A673 (cell line): ENCODE data around the gene TCF12. TPM values are rescaled to one million over a fixed set of nuclear protein-coding genes. Genes with fewer than 3 reads are reported as not detected.
A peak's percentile ranks its signal among the peaks of the same experiment; 100 is the strongest.

Source experiments
- BruUV-seq: library from RNA; stranded (reverse); fragments of 400-500 nt; replicated peaks from 2 replicates; lab custom pipeline; 2021; lab: Mats Ljungman, UMichigan
- CTCF ChIA-PET: fragments of 300-600 bp; sonication (Branson Sonifier 250); formaldehyde crosslinking; loops from one replicate; lab custom pipeline; 2022; ENCODE audit warnings: antibody characterized with exemption; lab: Charles Lee
- POLR2A ChIA-PET: fragments of 300-600 bp; sonication (Branson Sonifier 250); formaldehyde crosslinking; loops from one replicate; lab custom pipeline; 2022; ENCODE audit warnings: antibody characterized with exemption; ENCODE audit not compliant: low non-redundant PET; lab: Charles Lee
- DNase-seq: peaks from one replicate; pipeline ENCODE4 v3.0.0-alpha.2; 2015; ENCODE audit warnings: low spot score
- H3K27ac ChIP-seq: fragments of 200-600 bp; sonication (generic); 2 replicates; pipeline ENCODE4 v1.5.1; 2016; ENCODE audit warnings: mixed run types, low read depth, mild to moderate bottlenecking, mixed read lengths, antibody characterized with exemption, low read length; ENCODE audit not compliant: poor library complexity, severe bottlenecking
- H3K27me3 ChIP-seq: fragments of 200-600 bp; sonication (generic); replicated peaks from 2 replicates; pipeline ENCODE4 v1.6.1; 2017; ENCODE audit warnings: mixed run types, low read depth, mild to moderate bottlenecking, mixed read lengths, antibody characterized with exemption, low read length; ENCODE audit not compliant: insufficient read depth, poor library complexity
- H3K36me3 ChIP-seq: fragments of 200-600 bp; sonication (generic); 2 replicates; pipeline ENCODE4 v1.6.1; 2016; ENCODE audit warnings: mixed run types, mild to moderate bottlenecking, mixed read lengths, antibody characterized with exemption, low read length; ENCODE audit not compliant: insufficient read depth, poor library complexity, severe bottlenecking
- H3K4me1 ChIP-seq: fragments of 200-600 bp; sonication (generic); 2 replicates; pipeline ENCODE4 v1.6.1; 2017; ENCODE audit warnings: mixed run types, mild to moderate bottlenecking, mixed read lengths, antibody characterized with exemption, low read length; ENCODE audit not compliant: insufficient read depth, poor library complexity, severe bottlenecking
- H3K4me3 ChIP-seq: fragments of 200-600 bp; sonication (generic); 2 replicates; pipeline ENCODE4 v1.5.1; 2016; ENCODE audit warnings: low read depth, mixed run types, mild to moderate bottlenecking, mixed read lengths, low read length; ENCODE audit not compliant: poor library complexity, severe bottlenecking
- H3K9me3 ChIP-seq: fragments of 200-600 bp; sonication (generic); 2 replicates; pipeline ENCODE4 v1.6.1; 2016; ENCODE audit warnings: mixed run types, low read depth, mild to moderate bottlenecking, mixed read lengths, antibody characterized with exemption, low read length; ENCODE audit not compliant: poor library complexity, severe bottlenecking
- CTCF ChIP-seq: fragments of 300-800, 200-600 bp; sonication (generic); conservative IDR thresholded peaks from 2 replicates; pipeline ENCODE4 v1.5.1; 2017; ENCODE audit warnings: low read depth, mild to moderate bottlenecking, antibody characterized with exemption, low read length, moderate library complexity, mixed read lengths
- EZH2 ChIP-seq: fragments of 200-600 bp; sonication (generic); IDR thresholded peaks from 2 replicates; pipeline ENCODE4 v1.6.1; 2017; ENCODE audit warnings: borderline replicate concordance, low read depth, mild to moderate bottlenecking, mixed read lengths, antibody characterized with exemption, low read length; ENCODE audit not compliant: poor library complexity, severe bottlenecking
- intact Hi-C: fragments of 100-400 bp; cut with micrococcal nuclease; formaldehyde crosslinking; loops from one replicate; pipeline ENCODE4 v1.10.0; 2022; ENCODE audit not compliant: unreplicated experiment
- total RNA-seq: library from RNA; stranded (reverse); gene quantifications from 2 replicates; pipeline ENCODE4 v1.2.3, GENCODE V29; 2021

TCF12 gene
- total RNA-seq, 1 experiment from 2014 or later: 351 TPM

DNA sequence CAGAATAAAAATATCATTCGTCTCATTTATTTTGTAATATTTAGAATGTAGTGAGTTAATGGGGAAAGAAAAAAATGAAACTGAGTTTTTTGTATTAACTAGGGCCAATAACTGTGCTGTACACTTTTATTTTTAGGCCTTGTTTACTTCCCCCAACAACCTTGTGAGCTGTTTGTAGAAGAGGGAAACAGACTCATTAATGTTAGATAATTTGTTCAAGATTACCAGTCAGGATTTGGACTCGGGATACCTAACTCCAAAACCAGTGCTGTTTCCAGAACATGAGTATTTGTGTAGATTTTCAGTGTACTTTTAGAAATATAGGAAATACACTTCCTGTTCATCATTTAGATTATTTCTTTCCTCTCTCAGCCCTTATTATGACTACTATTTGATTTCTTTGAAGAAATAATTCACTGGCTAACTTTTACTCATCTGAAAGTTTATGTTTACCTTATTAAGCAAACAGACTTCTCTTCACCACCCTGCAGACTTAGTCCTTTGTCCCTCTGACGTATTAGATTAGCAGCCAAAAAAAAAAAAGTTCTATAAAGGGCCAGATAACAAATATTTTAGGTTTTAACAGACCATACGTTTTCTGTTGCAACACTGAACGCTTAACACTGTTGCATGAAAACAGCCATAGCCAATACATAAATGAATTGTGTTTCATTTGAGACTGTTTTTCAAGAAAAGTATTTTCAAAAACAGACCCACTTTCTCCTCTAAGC is 265.3 kb downstream of the TCF12 start:
- no peak overlapping the region for H3K4me3 ChIP-seq
- no peak overlapping the region for H3K27ac ChIP-seq
- ChIA-PET POLR2A (no interaction called here), CTCF (no interaction called here)
- intact Hi-C loops: no loop called here
- no peaks in the 10 kb centered on the region for H3K36me3 ChIP-seq
- H3K4me1 ChIP-seq: no peaks in the 10 kb centered on the region
- BruUV-seq: no TSS peak
- peaks cover 3% of the 10 kb centered on the region for H3K9me3 ChIP-seq
- TF ChIP-seq EZH2: no peak
- no peak for TF ChIP-seq CTCF
- no peak for DNase-seq
- H3K27me3 ChIP-seq: no peaks in the 10 kb centered on the region

GRCh38 chr15:57184502-57184901 is 266.1 kb downstream of the TCF12 start:
- H3K27me3 ChIP-seq: no peaks in the 10 kb centered on the region
- intact Hi-C loops: no loop called here
- ChIA-PET CTCF (no interaction called here), POLR2A (no interaction called here)
- TF ChIP-seq EZH2 (no peak), CTCF (no peak)
- H3K27ac ChIP-seq: no peak overlapping the region
- no TSS peak for BruUV-seq
- DNase-seq: no peak
- no peaks in the 10 kb centered on the region for H3K4me1 ChIP-seq
- no peak overlapping the region for H3K4me3 ChIP-seq
- H3K9me3 ChIP-seq: peaks cover 3% of the 10 kb centered on the region
- H3K36me3 ChIP-seq: no peaks in the 10 kb centered on the region

DNA sequence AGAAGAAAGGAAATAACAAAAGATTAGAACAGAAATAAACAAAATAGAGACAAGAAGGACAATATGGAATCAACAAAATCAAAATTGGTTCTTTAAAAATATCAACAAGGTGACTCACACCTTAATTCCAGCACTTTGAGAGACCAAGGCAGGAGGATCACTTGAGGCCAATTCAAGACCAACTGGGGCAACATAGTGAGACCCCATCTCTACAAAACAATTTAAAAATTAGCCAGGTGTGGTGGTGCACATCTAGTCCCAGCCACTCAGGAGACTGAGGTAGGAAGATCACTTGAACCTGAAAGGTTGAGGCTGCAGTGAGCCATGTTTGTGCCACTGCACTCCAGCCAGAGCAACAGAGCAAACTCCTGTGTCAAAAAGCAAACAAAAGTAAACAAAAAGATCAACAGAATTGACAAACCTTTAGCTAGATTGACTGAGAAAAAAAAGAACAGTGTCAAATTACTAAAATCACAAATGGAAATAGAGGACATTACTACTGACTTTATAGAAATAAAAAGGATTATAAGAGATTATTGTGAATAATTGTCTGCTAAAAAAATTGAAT is 267.1 kb downstream of the TCF12 start:
- CTCF ChIA-PET: no interaction called here
- intact Hi-C loops: no loop called here

More for the DNA sequence above, 267.1 kb downstream of the TCF12 start:
- TF ChIP-seq CTCF (no peak), EZH2 (no peak)
- Histone ChIP-seq H3K27me3 (no peaks in the 10 kb centered on the region), H3K27ac (no peak overlapping the region), H3K4me3 (no peak overlapping the region), H3K4me1 (no peaks in the 10 kb centered on the region), H3K36me3 (no peaks in the 10 kb centered on the region), H3K9me3 (peaks cover 3% of the 10 kb centered on the region)
- DNase-seq: no peak
- BruUV-seq: TSS peak; percentile 3
- POLR2A ChIA-PET: no interaction called here
